GM21515 (cell line): ENCODE data around the gene PI4KA.
"Not testable (repeated sequence)": the region's sequence is repeated elsewhere in the genome, so short reads cannot be mapped to it uniquely, and the experiment has no call there.

Experiments
- ATAC-seq: cut with Tn5 transposase; IDR thresholded peaks from one replicate; pipeline ENCODE4 v1.9.1; 2021; ENCODE audit not compliant: unreplicated experiment

PI4KA gene

GRCh38 chr22:20671409-20672081, 187.1 kb downstream of the PI4KA start:
- ATAC-seq: no peak

GRCh38 chr22:20670457-20671261, 188.0 kb downstream of the PI4KA start:
- not testable (repeated sequence) for ATAC-seq

- ATAC-seq: not testable (repeated sequence)
Measured at GRCh38 chr22:20669884-20670283, 188.7 kb downstream of the PI4KA start.

- not testable (repeated sequence) for ATAC-seq
Measured at GRCh38 chr22:20669471-20669870, 189.1 kb downstream of the PI4KA start.

GRCh38 chr22:20668769-20669168, 189.8 kb downstream of the PI4KA start:
- ATAC-seq: not testable (repeated sequence)

- ATAC-seq: not testable (repeated sequence)
Measured at GRCh38 chr22:20668226-20668625, 190.4 kb downstream of the PI4KA start.

GRCh38 chr22:20667548-20667947, 191.1 kb downstream of the PI4KA start:
- ATAC-seq: not testable (repeated sequence)

- no peak for ATAC-seq
Measured at GRCh38 chr22:20666560-20666959, 192.1 kb downstream of the PI4KA start.

- no peak for ATAC-seq
Measured at GRCh38 chr22:20664594-20664959, 194.0 kb downstream of the PI4KA start.

- ATAC-seq: no peak
Measured at GRCh38 chr22:20663941-20664593, 194.5 kb downstream of the PI4KA start.

GRCh38 chr22:20663137-20663828, 195.3 kb downstream of the PI4KA start:
- no peak for ATAC-seq

- ATAC-seq: not testable (repeated sequence)
Measured at GRCh38 chr22:20662524-20663036, 196.0 kb downstream of the PI4KA start.

- ATAC-seq: no peak
Measured at GRCh38 chr22:20661473-20661872, 197.1 kb downstream of the PI4KA start.

GRCh38 chr22:20660441-20661054, 198.1 kb downstream of the PI4KA start:
- ATAC-seq: no peak

GRCh38 chr22:20659920-20660319, 198.7 kb downstream of the PI4KA start:
- no peak for ATAC-seq

GRCh38 chr22:20659258-20659657, 199.4 kb downstream of the PI4KA start:
- ATAC-seq: no peak

GRCh38 chr22:20658433-20659222, 200.0 kb downstream of the PI4KA start:
- no peak for ATAC-seq

- no peak for ATAC-seq
Measured at GRCh38 chr22:20657963-20658362, 200.6 kb downstream of the PI4KA start.
